Neural cell (in vitro differentiated cells): ENCODE measurements around the gene SLC9A7.

ENCODE experiments used
- CTCF ChIP-seq: fragments of 450-650 bp; IDR thresholded peaks from 2 replicates; pipeline ENCODE4 v1.5.1; 2014; ENCODE audit warnings: antibody characterized with exemption, mild to moderate bottlenecking, moderate library complexity; ENCODE audit not compliant: poor library complexity, severe bottlenecking
- EP300 ChIP-seq: fragments of 450-650 bp; conservative IDR thresholded peaks from 2 replicates; pipeline ENCODE4 v1.6.1; 2014; ENCODE audit warnings: antibody characterized with exemption, mild to moderate bottlenecking, moderate library complexity; ENCODE audit not compliant: poor library complexity, severe bottlenecking
- EZH2 ChIP-seq: fragments of 200-600, 300-800 bp; shearing (Covaris generic), sonication (generic); IDR thresholded peaks from 2 replicates; pipeline ENCODE4 v1.6.1; 2014; ENCODE audit warnings: antibody characterized with exemption, low read length, borderline replicate concordance, mild to moderate bottlenecking; ENCODE audit not compliant: insufficient read depth, poor library complexity, severe bottlenecking
- MXI1 ChIP-seq: fragments of 450-650 bp; conservative IDR thresholded peaks from 2 replicates; pipeline ENCODE4 v1.6.1; 2014; ENCODE audit warnings: antibody characterized with exemption, mild to moderate bottlenecking; ENCODE audit not compliant: poor library complexity, severe bottlenecking
- POLR2AphosphoS5 ChIP-seq: IDR thresholded peaks from 2 replicates; pipeline ENCODE4 v1.6.1; 2012
- RAD21 ChIP-seq: fragments of 450-650 bp; conservative IDR thresholded peaks from 2 replicates; pipeline ENCODE4 v1.6.1; 2014; ENCODE audit warnings: antibody characterized with exemption, mild to moderate bottlenecking, moderate library complexity
- REST ChIP-seq: IDR thresholded peaks from 2 replicates; pipeline ENCODE4 v1.6.1; 2012; ENCODE audit warnings: borderline replicate concordance
- SMC3 ChIP-seq: fragments of 450-650 bp; conservative IDR thresholded peaks from 2 replicates; pipeline ENCODE4 v1.6.1; 2014; ENCODE audit warnings: antibody characterized with exemption, mild to moderate bottlenecking, moderate library complexity; ENCODE audit not compliant: poor library complexity
- TAF1 ChIP-seq: IDR thresholded peaks from 2 replicates; pipeline ENCODE4 v1.6.1; 2012; ENCODE audit warnings: low read depth

- no peak for TF ChIP-seq POLR2AphosphoS5
- TF ChIP-seq CTCF = no peak
- TF ChIP-seq SMC3 = no peak
- TF ChIP-seq MXI1 = no peak
- no peak for TF ChIP-seq REST
- TF ChIP-seq EZH2 = no peak
- no peak for TF ChIP-seq TAF1
- no peak for TF ChIP-seq RAD21
- TF ChIP-seq EP300 = no peak
These were observed 3.2 kb downstream of the SLC9A7 start for GRCh38 chrX:46755671-46756070.
